PC-3 (cell line): ENCODE data around the gene VDAC1.

Source experiments
- EZH2 ChIP-seq: fragments of 300-600 bp; sonication (generic); IDR thresholded peaks from one replicate; pipeline ENCODE4 v1.6.1; 2017; ENCODE audit warnings: antibody characterized with exemption, mild to moderate bottlenecking, low read length; ENCODE audit not compliant: unreplicated experiment
- TF ChIP-seq, protein P1 (sequence below): fragments of 300-600 bp; sonication (generic); conservative IDR thresholded peaks from 2 replicates; pipeline ENCODE4 v1.5.1; 2017; ENCODE audit warnings: antibody characterized with exemption, low read depth, mild to moderate bottlenecking, low read length

DNA sequence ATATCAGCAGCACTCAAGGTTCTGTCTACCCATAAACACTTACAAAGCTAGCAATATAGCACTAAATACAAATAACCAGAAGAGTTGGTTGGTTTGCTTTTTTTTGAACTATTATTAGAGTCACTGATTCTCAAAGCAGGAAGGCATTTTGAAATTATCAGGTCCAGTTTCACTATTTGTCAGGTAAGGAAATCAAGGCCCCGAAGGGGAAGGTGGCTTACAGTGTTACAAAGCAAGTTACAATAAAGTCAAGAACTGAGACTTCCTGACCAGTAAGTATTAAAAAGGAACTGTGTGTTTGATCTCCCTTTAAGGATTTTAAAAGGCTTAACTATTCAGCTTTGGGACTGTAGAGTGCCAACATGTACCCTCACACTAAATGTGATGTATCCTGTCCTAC is 47.2 kb downstream of the VDAC1 start:
- TF ChIP-seq, protein P1, sequence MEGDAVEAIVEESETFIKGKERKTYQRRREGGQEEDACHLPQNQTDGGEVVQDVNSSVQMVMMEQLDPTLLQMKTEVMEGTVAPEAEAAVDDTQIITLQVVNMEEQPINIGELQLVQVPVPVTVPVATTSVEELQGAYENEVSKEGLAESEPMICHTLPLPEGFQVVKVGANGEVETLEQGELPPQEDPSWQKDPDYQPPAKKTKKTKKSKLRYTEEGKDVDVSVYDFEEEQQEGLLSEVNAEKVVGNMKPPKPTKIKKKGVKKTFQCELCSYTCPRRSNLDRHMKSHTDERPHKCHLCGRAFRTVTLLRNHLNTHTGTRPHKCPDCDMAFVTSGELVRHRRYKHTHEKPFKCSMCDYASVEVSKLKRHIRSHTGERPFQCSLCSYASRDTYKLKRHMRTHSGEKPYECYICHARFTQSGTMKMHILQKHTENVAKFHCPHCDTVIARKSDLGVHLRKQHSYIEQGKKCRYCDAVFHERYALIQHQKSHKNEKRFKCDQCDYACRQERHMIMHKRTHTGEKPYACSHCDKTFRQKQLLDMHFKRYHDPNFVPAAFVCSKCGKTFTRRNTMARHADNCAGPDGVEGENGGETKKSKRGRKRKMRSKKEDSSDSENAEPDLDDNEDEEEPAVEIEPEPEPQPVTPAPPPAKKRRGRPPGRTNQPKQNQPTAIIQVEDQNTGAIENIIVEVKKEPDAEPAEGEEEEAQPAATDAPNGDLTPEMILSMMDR = no peak
- no peak for TF ChIP-seq EZH2
